ENCODE results near the gene CILP. TPM values are rescaled to one million over a fixed set of nuclear protein-coding genes. Genes with fewer than 3 reads are reported as not detected.

The CILP gene
- total RNA-seq, 1 experiment from 2014 or later, result 0.04 TPM

DNA sequence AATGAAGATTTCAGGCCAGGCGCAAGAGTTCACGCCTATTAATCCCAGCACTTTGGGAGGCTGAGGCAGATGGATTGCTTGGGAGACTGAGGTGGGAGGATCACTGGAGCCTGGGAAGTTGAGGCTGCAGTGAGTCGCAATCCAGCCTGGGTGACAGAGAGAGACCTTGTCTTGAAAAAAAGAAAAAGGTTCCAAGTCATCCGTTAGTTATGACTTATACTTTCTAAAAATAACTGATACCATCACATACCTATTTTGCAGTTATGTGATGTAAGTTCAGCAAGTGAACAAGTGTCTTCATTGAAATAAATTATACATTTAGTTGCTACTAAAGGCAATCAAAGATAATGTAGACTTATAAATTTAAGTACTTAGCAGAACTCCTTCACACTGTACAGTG, 48.2 kb downstream of the CILP start:
- Histone ChIP-seq H4K5ac (ENCODE audit: insufficient read length, low read depth, low read length) (no peak overlapping the region), H3K56ac (ENCODE audit: insufficient read length, low read depth, low read length) (no peak overlapping the region), H3K14ac (ENCODE audit: insufficient read depth, low read length) (no peak overlapping the region), H2AFZ (ENCODE audit: low read length) (no peak overlapping the region), H3K27me3 (ENCODE audit: insufficient read depth, low read length) (no peaks in the 10 kb centered on the region), H3K27ac (ENCODE audit: insufficient read length, low read depth, low read length) (no peak overlapping the region), H4K8ac (replicated peaks; ENCODE audit: insufficient read length, low read depth, low read length) (no peak overlapping the region), H3K9me3 (ENCODE audit: control insufficient read depth, low read depth, low read length) (no peaks in the 10 kb centered on the region), H2BK120ac (ENCODE audit: low read depth, low read length, poor library complexity, severe bottlenecking) (no peak overlapping the region), H2BK15ac (ENCODE audit: low read depth, low read length) (no peak overlapping the region), H3K79me1 (ENCODE audit: insufficient read depth, low read depth, low read length, poor library complexity, severe bottlenecking) (no peaks in the 10 kb centered on the region), H3K23ac (ENCODE audit: insufficient read length, low read depth, low read length) (no peak overlapping the region), H3K79me2 (ENCODE audit: insufficient read depth, low read length) (no peaks in the 10 kb centered on the region), H2BK5ac (ENCODE audit: insufficient read length, low read length) (no peak overlapping the region), H3K9ac (ENCODE audit: extremely low read depth, insufficient read length, low read length) (no peak overlapping the region), H3K4ac (ENCODE audit: low read depth, low read length) (no peak overlapping the region), H2AK5ac (ENCODE audit: insufficient read length, low read length) (no peak overlapping the region), H3K4me1 (ENCODE audit: insufficient read depth, low read length) (no peaks in the 10 kb centered on the region), H2BK12ac (ENCODE audit: insufficient read length, low read depth, low read length) (no peak overlapping the region), H3K23me2 (ENCODE audit: insufficient read length, low read depth, low read length, poor library complexity, severe bottlenecking) (no peaks in the 10 kb centered on the region), H3T11ph (ENCODE audit: low read length) (no peak overlapping the region), H3K18ac (ENCODE audit: insufficient read length, low read depth, low read length) (no peak overlapping the region), H2BK20ac (ENCODE audit: low read depth, low read length, poor library complexity, severe bottlenecking) (no peak overlapping the region), H4K91ac (ENCODE audit: insufficient read length, low read depth, low read length) (no peak overlapping the region), H3K4me2 (ENCODE audit: insufficient read depth, insufficient read length, low read length) (no peak overlapping the region), H4K20me1 (ENCODE audit: control insufficient read depth, insufficient read depth, insufficient read length) (no peaks in the 10 kb centered on the region)
- Mint-ChIP-seq H3K9me3 (no peaks in the 10 kb centered on the region), H3K4me1 (no peaks in the 10 kb centered on the region), H3K27me3 (ENCODE audit: low read depth) (no peaks in the 10 kb centered on the region), H3K27ac (no peak overlapping the region), H3K4me3 (no peak overlapping the region), H3K36me3 (ENCODE audit: insufficient read depth in 1 of 3, low read depth in 3 of 3) (peaks cover 9 to 21% (median 17%) of the 10 kb centered on the region in 3 experiments; a peak in 6 of 7 replicates)
- TF ChIP-seq, protein P1, sequence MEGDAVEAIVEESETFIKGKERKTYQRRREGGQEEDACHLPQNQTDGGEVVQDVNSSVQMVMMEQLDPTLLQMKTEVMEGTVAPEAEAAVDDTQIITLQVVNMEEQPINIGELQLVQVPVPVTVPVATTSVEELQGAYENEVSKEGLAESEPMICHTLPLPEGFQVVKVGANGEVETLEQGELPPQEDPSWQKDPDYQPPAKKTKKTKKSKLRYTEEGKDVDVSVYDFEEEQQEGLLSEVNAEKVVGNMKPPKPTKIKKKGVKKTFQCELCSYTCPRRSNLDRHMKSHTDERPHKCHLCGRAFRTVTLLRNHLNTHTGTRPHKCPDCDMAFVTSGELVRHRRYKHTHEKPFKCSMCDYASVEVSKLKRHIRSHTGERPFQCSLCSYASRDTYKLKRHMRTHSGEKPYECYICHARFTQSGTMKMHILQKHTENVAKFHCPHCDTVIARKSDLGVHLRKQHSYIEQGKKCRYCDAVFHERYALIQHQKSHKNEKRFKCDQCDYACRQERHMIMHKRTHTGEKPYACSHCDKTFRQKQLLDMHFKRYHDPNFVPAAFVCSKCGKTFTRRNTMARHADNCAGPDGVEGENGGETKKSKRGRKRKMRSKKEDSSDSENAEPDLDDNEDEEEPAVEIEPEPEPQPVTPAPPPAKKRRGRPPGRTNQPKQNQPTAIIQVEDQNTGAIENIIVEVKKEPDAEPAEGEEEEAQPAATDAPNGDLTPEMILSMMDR (conservative IDR thresholded peaks at IDR 0.05), result no peak
- no peak for DNase-seq
- no CpG with 5 or more reads among the region's 4 CpGs for WGBS (ENCODE audit: extremely low coverage, insufficient read length, low lambda C conversion rate)

Data from H9 (cell line).